HG02943 (cell line): ENCODE results near the gene RSPO4.
"Not testable (repeated sequence)": the region's sequence is repeated elsewhere in the genome, so short reads cannot be mapped to it uniquely, and the experiment has no call there.

Experiments
- ATAC-seq: cut with Tn5 transposase; IDR thresholded peaks from one replicate; pipeline ENCODE4 v1.9.1; 2021; ENCODE audit warnings: mild to moderate bottlenecking, low read depth, moderate library complexity; ENCODE audit not compliant: unreplicated experiment

The RSPO4 gene

DNA sequence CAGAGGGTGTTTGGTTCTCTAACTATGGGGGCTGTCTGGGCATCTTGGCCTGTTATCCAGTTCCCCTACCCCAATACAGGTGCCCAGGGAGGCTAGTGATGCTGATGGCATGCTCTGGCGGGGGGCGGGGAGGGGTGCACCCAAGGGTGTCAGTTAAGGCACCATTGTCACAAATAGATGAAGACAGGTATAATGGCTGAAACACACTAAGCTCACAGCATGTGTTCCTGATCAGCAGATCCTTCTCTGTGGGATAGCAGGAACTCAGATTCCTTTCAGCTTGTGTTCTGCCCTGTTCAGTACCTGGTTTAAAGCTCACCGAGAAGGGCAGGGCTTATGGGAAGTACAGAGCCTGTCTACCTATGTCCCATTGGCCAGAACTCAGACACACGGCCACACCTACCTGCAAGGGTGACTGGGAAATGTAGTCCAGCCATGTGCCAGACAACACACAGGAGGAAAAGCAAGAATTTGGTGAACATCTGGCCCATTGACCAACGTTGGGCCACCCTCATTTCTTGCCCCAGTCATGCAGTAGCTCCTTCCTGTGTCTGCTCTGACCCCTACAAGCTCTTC lies 3.4 kb upstream of the RSPO4 start:
- no peak for ATAC-seq

DNA sequence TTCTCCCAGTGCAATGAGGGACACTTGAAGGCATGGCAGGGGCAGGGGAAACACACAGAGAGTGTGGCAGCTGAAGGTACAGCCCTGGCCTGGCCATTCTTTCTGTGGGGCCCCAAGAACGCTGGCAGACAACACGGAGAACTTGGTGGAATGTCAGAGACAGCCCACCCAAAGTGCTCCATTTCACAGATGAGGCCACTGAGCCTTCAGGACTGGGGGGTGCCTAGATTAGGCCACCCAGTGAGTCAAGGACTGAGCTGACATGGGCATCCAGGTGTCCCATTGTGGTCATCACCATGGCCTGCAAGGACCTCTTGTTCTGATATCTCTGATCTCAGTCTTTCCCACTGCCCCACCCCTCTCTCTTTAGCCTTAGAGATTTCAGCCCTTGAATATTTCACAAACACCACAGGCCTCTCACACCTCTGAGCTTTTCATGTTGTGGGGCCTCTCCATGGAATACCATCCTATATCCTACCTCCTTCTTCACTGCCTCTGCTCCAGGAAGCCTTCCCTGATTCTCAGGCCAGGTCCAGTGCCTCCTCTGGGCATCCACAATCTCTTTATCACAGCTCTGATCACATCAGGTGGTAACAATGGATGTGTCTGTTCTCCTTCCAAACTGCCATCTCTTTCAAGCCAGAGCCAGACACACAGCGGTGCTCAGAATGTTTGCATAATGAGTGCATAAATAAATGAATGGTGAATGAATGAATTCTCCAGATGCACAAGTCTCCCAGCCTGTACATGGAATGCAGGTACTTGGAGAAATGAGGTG lies 2.0 kb upstream of the RSPO4 start:
- ATAC-seq = no peak

DNA sequence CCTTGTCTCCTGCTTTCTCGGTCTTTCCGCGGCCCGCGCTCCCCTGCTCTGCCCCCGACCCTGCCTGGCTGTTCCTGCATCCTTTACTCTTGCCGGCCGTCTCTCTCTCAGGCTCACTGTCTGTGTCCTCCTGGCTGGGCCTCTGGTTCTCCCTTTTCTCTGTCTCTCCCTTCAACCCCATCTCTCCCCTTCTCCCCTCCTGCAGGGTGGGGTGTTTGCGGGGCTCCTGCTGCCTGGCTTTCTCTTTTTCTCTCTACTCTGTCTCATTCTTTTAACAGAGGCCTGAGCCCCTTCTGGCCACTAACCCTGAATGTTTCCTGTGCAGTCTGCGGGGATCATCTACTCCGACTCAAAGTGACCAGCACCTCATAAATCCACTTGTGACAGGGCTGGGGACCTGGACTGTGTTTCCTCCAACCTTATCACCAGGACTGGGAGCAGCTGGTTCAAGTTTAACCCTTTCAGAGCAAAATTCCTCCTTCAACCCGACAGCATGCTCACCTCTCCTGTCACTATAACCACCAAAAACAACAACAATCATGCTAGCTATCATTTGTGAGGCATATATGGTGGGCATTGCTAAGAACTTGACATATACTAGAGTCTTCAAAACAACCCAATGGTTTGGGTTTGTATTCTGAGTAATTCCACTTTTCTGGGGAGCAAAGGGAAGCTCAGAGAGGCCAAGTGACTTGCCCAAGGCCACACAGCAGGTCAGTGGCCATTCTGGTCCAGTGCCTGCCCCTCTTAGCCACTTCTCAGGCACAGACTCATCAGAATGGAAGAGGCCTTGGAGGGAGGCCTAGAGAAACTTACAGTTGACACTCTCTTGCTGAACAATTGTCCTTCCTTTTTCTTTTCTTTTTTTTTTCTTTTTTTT lies 811 bp upstream of the RSPO4 start:
- no peak for ATAC-seq

DNA sequence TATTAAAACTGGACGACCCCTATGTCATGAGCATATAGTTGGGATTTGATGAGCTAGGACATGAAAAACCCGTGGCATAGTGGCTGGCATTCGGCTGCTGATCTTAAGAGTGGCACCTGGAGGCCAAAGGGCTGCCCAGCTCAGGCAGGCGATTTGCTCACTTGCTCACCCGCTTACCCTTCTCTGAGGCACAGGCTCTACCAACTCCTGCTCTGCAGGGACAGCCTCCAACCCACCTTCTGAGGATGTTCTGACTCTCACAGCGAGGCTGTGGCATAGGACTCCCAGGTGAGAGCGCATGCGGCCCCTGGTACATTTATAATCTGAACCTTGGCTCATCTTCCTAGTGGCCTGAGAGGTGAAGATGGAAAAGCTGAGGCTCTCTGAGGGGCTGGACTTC lies 995 bp downstream of the RSPO4 start:
- ATAC-seq = no peak

DNA sequence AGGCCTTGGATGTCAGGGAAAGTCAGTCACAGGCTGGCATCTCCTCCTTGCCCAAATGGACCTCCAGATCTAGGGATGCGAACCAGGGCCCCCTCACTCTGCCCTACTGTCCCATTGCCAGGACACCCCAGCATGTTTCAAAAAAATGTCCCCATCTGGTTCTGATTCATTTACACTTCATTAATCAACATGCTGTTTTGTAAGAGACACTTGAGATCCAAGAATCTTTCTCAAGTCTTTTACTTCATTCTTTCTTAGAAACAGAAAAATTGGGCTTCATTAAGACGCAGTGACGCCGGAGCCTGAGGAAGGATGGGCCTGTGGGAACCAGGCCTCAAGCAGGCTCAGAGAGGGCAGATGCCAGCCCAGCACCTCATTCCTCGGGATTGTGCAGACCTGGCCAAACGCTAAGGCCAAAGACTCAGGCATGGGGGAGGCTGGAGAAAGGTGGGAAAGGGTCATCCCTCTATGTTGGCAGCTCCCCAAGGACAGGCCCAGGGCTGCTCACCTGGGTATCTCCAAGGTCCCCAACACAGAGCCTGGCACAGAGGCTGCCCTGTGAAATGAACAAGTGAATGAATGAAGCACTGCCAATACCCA lies 3.8 kb downstream of the RSPO4 start:
- no peak for ATAC-seq

DNA sequence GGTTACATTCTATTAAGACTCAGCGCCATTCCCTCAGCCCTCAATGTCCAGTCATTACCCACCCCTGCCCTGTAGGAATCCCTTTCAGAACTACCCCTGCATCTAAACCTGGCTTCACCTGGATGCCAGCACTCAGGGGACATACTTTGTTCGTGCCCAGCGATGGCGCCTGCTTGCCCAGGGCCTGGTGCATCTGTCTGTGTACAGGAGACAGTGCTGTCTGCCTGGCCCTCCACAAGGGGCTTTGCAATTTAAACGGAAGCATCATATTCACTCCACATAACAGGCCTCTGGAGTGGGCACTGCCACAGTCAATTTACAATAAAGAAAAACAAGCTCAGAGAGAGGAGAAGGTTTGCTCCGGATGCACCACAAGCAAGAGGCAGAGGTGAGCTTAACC lies 4.6 kb downstream of the RSPO4 start:
- ATAC-seq = no peak

DNA sequence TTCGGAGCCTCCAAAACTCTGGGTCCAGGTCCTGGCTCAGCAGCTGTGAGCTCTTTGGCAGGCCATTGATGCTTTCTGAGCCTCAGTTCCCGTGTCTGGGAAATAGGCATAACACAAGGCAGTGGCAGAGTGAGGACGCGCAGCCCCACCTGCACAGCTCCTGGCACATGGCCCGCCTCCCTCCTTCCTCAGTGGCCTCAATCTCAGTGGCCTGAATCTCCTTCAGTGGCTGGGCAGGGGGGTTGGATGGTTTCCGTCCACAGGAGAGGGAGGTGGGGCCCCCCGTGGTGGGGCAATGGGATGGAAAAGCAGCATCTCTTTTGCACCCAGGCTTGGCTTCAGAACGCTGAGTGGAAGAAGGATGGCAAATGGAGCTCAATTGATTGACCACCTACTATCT lies 5.1 kb downstream of the RSPO4 start:
- no peak for ATAC-seq

DNA sequence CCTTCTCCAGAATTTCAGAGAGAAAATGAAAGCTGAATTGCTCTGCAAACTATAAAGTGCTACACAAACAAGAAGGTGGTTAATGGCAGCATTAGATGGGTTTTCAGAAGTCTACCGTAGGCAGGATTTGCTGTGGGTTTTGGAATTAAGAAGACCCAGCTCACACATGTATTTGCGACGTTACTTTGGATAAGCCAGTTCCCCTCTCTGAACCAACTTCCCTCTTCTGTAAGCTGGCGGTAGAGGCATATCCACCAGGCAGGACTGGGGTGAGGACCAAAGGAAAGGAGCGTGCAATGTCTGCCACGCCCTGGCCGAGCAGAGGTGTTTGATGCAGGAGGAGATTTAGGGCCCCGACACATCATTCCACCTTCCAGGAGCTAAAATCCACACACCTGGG lies 6.9 kb downstream of the RSPO4 start:
- ATAC-seq = no peak

DNA sequence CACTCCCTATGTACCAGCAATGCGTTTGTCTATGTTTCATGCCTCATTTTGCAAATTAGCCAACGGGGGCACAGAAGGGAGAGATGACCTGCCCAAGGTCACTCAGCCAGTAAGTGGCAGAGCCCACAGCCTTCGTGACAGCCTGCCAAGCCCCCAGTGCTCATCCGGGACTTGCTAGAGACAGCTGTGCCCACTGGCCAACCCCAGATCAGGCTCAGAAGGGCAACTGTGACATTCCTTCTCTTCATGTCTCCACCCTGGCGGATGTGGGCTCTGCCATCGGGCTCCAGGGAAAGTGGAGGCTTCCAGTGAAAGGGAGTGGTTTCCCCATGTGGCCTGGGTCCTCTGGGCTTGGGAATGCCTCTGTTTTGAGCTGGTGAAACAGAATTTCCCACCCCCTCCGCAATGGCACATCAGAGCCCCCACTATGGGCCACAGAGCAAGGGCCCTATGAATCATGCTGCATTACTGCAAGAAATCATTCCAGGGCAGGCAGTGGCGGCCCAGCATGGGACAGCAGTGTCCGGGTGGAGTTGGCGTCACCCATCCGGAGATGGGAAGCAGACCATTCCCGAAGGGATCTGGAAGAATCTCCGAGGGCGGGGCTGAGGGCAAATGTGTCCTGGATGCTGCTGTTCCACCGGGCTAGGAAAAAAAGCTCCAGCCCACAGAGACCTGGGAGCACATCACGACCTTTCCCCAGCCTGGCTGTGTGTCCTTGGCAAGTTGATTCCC lies 9.1 kb downstream of the RSPO4 start:
- no peak for ATAC-seq

DNA sequence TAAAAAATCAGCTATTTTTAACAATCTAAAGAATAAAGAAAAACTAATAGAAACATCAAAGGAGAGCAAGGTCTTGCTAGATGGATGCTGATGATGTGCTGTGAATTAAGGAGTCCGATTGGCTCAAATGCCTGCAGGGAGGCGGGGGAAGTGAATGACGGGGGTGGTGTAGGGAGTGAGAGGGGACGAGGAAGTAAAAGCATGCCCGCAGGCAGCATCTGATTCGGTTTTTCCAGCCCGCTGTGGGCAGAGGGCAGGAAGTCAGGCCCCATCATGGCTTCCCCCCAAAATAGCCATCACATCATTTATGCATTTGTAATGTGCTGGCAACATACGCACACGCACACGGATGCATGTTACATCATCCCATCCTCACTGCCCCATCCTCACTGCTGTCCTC lies 10.3 kb downstream of the RSPO4 start:
- no peak for ATAC-seq

DNA sequence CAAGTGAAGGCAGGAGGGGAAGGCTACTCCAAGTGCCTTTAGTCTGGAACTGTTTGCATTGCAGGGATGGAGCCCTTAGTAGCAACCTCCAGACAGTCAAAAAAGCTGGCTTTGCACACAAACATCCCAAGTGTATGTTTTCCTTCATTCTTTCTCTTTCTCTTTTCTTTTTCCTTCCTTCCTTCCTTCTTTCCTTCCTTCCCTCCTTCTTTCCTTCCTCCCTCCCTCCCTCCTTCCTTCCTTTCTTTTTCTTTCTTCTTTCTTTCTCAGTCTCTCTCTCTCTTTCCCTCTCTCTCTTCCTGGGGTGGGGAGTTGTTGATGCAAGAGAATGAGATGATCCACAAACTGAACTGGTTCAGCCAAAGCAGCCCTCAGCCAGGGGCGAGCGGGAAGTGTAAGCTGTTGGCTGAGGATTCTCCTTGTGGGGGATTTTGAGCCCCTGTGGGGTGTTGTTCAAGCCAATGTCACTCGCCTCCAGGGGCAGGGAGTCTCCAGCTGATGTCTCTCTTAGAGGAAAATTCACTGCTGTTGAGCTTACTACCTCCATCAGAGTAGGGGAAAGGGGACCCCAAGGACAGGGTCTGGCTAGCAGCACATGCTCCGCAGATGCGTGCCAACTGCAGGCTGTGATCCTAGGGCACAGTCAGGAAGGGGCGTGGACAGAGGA lies 11.7 kb downstream of the RSPO4 start:
- no peak for ATAC-seq

DNA sequence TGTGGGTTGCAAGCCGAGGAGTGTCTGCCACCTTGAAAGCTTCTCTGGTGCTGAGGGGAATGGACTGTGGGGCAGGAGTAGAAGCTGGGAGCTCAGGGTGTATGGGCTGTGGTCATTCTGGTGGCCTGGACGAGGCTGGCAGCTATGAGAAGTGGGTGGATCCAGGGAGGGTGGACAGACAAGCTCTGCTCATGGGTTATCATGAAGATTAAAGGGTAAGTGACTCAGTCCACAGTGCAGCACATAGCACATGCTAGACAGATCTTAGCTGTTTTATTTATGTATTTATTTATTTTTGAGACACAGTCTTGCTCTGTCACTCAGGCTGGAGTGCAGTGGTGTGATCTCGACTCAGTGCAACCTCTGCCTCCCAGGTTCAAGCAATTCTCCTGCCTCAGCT lies 13.8 kb downstream of the RSPO4 start:
- ATAC-seq = no peak

DNA sequence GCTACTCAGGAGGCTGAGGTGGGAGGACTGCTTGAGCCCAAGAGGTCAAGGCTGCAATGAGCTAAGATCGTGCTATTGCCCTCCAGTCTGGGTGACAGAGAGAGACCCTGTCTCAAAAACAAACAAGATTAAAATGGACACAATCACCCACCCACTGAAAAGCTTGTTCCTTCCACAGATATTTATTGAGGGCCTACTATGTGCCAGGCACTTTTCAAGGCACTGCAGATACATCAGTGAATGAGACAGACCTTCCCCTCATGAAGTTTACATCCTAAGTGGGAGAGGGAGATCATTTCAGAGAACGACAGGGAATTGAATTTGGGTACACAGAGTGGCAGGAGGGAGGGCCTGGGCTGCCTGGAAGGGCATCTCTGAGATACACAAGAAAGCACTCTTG lies 14.4 kb downstream of the RSPO4 start:
- ATAC-seq = no peak

DNA sequence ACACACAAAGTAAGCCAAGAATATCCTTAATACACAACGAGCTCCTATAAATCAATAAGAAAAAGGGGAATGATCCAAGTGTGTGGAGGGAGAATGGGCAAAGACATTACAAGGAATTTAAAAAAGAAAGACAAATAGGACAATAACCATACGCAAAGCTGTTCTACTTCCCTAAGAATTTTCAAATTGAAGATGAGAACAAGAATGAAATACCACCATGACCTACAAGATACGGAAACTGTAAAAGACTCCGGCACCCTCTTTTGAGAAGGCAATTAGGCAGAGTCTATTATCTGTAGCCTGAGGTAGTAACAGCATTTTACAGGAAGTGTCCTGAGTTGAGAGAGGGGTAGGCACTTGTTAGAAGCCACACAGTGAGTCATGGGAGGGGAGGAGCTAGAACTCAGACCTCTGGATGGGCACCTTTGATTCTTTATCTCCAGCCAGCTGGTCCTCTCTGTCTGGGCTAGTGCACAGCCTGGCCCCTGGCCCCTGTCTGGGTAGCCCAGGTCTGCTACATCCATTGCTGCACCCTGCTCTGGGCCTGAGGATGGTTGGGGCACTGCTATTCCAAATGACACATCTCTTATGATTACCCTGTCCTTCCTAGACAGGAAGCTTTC lies 15.3 kb downstream of the RSPO4 start:
- no peak for ATAC-seq

DNA sequence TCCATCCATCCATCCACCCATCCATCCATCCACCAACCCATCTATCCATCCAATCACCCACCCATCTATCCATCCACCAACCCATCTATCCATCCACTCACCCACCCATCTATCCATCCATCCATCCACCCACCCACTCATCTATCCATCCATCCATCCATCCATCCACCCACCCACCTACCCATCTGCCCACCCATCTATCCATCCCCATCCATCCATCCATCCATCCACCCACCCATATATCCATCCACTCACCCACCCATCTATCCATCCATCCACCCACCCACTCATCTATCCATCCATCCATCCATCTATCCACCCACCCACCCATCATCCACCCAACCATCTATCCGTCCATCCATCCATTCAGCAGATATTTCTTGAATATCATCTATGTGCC lies 17.1 kb downstream of the RSPO4 start:
- ATAC-seq = not testable (repeated sequence)

DNA sequence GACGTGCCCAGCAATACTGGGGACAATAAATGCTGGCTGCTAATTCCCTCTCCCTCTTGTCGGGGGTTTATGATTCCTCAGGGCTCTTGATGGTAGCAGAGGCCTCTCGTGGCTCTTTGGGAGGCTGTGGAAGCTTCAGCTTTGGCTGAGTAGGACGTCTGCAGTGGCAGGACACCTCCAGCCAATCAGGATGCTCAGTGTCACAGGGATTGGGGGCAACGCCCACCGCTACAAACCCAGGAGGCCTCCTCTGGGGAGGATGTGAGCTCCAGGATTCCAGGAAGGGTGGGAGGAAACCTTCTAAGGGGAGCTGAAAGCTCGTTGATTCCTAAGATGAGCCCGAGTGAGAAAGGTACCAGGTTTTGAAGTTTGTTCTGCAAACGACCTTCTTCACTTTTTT lies 19.4 kb downstream of the RSPO4 start:
- no peak for ATAC-seq

DNA sequence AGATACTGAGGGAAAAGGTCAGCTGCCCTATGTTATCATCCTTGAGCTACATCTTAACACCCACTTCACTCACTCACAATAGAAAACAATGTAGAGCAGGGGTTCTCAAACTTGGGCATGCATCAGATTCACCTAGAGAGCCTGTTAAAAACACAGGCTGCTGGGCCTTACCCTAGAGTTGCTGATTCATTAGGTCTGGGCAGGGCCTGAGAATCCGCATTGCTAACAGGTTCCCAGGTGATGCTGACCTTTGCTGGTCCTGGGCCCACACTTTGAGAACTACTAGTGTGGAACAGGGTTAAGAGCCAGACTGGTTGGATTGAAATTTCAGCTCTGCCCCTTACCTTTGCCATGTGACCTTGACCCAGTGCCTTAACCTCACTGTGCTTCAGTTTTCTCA lies 25.1 kb downstream of the RSPO4 start:
- ATAC-seq = no peak

DNA sequence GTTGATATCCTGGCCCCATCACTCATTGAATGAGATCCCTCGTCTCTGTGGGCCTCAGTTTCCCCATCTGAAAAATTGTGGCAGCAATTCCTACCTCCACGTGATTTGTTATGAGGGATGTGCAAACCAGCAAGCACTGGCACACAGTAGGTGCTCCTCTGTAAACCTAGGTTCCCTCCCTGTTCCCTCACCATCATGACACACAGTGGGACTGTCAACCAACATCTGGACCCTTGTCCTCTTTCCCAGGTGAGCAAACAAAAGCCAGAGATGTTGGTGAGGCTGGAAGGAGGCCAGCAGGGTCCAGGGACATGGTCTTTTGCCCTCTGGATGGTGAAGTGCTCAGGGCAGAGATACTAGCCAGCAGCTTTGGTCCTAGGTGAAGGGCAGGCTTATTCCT lies 26.1 kb downstream of the RSPO4 start:
- ATAC-seq = no peak

DNA sequence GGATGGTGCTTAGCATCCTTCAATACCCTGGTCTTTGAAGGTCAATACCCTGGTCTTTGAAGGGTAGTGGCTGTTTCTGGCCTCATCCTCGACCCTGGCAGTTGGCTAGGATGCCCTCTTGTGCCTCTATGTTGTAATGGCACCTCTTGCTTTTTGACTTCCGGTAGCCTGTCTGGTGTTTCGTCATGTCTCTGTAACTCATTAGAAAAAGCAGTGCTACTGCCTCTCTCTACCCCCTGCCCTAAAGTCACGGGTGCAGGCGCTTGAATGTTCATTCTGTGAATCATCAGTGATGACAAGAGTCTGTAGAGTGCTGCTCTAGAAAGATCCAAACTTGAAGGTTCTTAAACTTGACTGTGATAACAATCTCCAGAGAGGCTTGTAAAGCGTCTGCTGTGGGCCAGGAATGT lies 28.3 kb downstream of the RSPO4 start:
- no peak for ATAC-seq

DNA sequence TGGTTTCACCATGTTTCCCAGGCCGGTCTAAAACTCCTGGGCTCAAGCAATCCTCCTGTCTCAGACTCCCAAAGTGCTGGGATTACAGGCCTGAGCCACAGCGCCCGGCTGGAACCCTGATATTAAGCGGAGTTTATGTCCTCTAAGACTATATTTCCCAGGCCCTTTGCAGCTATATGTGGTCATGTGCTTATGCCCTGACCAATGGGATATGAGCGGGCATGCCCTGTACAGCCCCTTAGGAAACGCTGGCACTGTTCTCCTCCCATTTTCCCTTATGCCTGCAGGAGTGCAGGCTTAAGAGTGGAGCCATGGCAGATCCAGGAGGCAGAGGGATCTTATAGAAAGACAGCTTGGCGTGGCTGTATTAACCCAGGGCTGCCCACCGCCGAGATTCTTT lies 29.9 kb downstream of the RSPO4 start:
- no peak for ATAC-seq
